Hematopoietic multipotent progenitor cell treated with erythropoietin and hydrocortisone succinate and interleukin-3 and kit ligand, for 4 days (in vitro differentiated cells): ENCODE measurements around the gene FGF7.
A peak's percentile ranks its signal among the peaks of the same experiment; 100 is the strongest.
"Not testable (repeated sequence)": the region's sequence is repeated elsewhere in the genome, so short reads cannot be mapped to it uniquely, and the experiment has no call there.

Source experiments
- DNase-seq: peaks from one replicate; pipeline ENCODE4 v3.0.0-alpha.2; 2015

FGF7 gene

DNA sequence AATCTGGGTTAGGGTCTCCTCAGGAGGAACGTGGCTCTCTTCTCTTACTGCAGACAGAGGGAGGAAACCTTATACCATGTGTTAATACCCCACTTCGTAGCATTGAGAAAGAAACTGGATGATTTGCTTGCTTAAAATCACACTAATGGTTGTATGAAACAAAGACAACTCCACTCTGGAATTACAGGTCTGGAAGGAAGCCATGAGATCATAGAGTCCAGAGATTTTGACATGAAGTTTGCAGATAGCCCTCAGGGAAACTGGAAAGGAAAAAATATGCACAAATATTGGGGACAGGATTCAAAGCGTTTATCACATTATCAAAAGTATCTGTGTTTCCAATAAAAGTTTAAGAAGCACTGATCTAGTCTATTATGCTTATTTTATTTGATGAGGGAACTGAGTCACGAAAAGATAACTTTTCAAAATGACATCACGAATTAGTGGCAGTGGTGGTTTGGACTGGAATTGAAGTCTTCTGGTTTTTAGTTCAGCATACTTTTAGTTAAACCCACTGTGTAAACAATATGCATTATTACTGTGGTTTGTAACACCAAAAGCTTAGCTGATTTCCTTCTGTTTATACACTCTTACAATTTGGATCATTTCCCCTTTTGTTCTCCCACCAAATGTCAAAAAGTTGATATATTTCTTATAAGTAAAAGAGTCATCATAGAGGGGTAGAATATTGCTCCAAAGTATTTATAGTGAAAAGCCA, 16.8 kb downstream of the FGF7 start:
- DNase-seq = peak; percentile 31

DNA sequence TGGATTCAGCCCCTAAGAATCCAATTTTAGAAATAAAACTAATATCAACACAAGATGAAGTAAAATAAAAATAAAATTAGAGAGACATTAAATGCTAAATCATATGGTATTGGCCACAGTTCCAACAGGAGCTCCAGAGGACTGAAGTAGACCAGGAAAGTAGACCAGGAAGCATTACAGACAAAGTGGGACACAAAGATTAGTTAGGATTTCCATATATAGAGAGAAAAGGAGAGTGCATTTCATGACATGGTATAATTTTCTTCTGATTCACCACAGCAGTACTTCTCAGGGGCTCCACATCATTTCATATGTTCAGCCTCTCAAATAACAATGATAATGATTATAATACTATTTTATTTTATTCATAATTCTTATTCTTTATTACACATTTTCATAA, 18.3 kb downstream of the FGF7 start:
- DNase-seq = no peak

DNA sequence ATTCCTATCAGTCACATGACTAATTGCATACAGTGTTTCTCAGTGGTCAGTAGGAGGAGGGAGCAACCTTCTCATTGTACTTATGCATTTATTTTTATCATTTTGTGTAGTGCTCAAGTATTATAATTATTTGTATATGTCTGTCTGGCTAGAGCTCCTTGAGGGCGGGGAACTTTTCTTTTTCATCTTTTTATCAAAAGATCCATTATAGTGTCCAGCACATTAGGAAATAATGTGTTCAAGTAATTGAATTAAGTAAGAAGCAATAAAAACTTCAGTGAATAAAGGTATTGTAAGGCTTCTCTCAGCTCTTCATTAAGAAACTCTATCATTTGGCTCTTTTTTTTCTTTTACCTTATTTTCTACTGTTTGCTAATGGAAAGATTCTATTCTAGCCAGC, 18.8 kb downstream of the FGF7 start:
- DNase-seq = no peak

DNA sequence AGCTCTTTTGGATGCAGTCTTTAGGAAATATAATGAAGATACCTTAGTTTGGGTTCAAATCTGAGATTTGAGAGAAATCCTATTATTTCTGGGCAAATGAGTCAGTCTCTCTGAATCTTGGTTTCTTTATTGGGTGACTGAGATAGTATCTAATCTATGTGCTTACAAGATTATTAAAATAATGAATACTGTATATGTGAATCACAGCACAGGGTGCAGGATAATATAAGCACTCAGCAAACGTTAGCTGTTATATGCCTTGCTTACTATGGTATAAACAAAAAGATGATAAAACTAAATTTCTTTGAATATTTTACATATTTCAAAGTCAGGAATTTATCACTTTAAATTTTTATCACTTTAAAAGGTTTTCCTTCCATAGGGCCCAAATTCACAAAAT, 29.6 kb downstream of the FGF7 start:
- DNase-seq = no peak

DNA sequence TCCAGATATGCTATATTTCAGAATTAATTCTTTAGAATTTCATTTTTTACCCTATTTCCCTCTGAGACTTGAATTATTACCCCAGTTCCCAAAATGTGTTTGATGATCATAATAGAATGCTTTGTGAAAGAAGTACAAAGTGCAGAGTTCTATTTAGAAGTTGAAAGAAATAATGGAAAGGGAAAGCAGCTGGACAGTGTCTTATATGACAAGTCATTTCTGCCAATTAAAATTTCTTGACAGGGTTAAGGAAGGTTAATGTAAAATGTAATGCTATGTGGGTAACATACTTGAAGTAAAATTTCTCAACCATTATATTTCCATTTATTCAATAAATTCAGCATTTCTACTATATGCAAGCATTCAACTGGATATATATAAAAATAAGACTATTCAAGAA, 33.1 kb downstream of the FGF7 start:
- no peak for DNase-seq

DNA sequence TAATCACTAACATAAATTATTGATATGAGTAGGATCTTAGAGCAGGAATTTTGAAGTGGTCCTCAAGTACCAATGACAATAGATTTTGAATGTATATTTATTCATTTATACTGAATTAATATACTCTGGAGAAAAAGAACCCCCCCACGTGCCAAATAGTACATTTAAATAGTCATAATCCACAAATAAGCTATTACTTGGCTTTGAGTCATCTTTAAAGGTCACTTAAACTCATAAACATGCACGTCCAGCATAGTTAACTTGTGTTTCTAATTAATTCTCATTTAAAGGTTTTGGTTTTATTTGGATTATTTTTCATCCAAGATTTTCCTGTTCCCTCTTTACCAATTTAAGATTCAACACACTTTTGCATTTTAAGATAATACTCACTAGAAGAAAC, 35.1 kb downstream of the FGF7 start:
- DNase-seq = no peak

DNA sequence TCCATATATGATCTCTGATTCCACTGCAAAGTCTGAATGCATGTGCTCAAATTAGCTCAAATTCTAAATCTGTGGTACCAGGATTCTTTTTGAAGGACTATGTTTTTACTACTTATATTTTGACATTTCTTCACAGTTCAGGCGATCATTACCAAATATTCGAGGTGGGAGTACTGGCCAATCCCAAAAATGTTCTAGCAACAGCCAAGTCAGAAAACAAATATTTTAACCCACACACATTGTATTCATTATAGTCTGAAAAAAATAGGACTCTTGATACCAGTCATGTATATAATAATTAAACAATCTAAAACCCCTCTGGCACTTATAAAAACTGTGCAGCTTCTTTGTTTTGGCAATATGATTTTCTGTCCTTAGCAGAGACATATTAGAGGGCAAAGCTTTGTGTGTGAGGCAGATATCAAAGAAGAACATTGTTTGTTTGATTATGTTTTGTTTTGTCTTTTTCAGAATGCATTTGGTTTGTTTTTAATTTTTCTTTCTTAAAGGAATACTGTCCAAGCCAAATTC, 37.4 kb downstream of the FGF7 start:
- no peak for DNase-seq

DNA sequence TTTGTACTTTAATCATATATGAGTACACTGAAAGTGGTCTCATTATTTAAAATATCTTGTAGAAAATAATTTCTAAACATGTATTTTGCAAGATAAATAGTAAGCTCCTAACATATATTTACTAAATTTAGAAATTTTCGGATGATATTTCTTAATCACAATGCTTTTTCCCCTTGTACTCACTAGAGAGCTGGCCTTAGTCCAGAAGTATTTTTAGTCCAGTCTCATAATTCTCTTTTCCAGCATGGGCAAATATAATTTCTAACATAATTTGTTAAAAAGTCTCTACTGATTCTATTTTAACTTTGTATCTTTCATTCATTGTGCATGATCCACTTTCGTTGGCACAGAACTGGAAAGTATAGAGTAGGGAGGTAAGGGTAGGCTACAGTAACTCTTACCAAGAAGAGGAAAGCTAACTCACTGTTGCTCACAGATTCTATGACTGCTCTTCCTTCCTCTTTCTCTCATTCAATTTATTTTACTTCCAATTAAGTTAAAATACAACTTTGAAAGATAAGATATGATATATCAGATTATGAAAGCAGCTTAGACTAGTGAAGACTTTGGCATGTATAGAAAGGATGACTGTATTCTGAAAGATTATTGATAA, 39.3 kb downstream of the FGF7 start:
- DNase-seq = peak; percentile 46

DNA sequence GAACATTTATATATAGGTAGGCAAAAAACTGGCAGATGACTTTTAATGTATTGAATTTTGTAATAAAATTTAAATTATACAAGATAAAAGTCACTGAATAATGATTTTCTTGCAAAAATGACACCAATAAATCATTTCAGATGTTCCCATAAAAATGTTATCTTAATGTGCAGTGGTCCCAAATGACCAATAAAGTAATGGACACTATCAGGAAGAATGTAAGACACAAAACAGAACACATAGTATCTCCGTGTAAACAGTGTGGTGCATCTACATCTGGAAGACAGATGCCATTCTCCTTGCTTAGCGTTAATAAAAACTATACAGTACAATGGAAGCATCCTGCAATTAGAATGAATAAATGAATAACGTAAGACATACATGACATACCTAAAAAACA, 41.5 kb downstream of the FGF7 start:
- no peak for DNase-seq

DNA sequence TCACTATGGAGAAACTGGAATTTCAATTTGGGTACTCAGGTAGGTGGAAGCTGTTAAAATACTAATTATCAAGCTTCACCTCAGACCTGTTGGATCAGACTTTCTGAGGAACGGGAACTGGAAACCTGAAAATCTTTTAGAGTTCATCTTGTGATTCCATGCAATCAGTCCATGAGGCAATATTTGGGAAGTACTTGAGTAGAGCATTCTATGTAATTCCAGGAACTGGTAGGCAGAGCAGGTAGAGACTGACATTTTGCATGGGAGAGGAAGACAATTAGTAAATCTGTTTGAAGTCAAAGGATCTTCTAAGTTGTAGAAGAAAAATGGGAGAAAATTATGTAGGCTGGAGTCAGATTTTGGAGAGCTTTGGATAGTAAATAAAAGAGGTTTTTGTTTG, 43.1 kb downstream of the FGF7 start:
- no peak for DNase-seq

DNA sequence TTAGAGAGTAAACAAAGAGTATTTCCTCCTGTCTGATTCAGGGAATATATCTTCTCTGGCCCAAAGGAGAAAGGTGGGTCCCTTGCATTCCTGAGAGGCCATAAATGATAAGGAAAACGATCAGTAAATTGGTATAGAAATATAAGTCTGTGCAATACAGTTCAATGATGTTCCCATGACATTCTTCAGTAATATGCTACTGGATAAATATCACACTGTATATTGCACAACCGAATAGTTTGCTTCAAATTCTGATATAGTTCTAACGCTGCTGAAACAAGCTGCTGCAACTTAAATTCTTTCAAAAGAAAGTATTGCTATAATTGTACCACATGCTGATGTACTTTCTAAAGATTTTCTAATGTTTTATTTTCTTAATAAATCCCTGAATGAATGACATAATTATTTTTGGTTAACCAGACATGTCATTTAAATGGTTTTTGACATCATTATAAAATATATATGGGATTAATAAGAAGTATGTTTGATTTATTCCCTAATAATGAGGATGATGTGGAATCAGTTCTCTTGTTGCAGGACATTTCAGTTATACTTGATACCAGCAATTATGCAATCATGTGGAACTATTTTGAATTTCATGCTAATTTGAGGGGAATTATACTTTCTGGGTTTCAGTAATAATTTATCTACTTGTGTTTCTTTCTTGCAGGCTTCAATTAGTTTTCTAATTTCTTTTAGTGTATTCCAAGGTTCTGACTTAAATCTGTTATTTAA, 44.9 kb downstream of the FGF7 start:
- no peak for DNase-seq

DNA sequence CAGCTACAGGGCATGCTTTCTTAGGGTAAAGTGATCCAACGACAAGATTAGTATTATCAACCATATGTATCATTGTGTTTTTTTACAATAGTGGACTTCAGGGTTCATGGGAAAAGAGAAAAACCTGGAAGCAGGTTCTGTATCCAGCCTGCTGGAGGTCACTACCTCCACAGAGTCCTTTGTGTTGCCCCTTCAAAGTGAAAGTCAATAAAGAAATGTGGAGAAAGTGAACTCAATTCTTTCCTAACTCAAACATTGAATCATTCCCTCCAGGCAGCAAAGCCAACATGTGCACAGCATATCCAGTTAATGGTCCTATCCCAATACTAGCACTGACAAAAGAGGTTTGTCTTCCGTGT, 45.4 kb downstream of the FGF7 start:
- DNase-seq = no peak

DNA sequence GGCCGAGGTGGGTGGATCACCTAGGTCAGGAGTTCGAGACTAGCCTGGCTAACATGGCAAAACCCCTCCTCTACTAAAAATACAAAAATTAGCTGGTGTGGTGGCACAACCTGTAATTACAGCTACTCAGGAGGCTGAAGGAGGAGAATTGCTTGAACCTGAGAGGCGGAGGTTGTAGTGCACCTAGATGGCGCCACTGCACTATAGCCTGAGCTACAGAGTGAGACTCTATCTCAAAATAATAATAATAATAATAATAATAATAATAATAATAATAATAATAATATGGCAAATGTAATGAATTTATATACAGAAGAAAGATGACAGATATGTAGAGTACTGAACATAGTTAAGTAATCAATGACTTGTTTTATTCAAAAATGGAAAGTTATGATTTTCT, 48.2 kb downstream of the FGF7 start:
- peak; percentile 58 for DNase-seq

DNA sequence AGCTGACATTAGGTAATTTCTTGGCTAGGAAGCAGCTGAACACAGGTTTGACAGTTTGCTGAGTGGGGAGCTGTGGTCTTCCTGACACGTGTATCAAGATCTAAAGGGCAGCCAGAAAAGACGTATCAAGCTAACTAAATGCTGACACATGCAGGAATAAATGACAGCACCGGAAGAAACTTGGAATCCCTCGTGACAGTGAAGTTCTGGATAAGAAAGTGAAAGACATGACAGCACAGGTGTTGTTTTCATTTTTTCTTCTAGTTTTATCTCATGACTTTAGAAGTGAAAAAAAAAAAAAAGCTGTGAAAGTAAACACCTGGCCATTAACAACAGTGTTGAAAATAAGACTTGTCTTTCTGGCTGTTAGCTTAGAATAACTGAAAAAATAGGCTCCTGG, 48.7 kb downstream of the FGF7 start:
- peak; percentile 28 for DNase-seq

DNA sequence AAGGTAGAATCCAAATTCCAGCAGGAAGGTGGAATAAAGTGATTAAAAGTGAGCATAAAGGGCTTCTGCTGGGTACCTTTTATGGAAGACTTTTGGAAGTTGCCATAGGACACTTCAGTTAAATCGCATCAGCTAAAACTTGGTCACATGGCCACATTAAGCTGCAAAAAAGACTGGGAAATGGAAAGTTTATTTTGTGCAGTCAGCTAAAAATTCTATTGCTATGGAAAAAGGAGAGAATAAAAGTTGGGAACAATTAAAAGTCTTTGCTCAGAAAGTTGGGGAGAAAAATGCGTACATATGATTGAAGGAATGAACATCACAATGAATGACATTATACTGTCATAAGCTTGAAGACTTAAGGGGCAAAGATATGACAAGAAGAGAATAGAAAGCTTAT, 49.3 kb downstream of the FGF7 start:
- DNase-seq = no peak

DNA sequence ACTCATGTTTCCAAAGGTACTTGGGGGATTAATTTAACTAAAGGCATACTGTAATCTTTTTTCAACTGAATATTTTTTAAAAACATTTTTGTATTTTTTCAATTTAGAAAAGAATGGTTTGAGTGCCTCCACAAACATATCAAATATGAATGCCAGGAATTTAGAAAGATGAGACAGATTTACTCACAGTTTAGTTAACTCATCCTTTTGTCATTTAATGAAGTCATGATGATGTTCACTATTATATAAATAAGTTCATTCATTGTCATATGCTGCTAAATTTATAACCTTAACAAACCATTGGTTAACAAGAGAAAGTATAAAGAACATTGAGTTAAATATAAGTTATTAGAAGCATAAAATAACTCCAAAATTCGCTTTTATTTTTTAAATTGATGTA, 50.0 kb downstream of the FGF7 start:
- DNase-seq = no peak

DNA sequence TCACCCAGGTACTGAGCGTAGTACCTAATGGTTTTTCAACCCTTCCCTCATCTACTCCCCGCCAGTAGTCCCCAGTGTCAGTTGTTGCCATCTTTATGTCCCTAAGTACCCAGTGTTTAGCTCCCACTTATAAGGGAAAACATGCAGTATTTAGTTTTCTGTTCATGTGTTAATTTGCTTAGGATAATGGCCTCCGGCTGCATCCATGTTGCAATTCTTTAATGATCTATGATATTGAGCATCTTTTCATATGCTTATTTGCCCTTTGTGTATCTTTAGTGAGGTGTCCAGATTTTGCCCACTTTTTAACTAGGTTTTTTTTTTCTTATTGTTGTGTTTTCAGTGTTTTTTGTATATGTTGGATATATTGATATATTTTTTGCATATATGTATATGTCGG, 55.0 kb downstream of the FGF7 start:
- not testable (repeated sequence) for DNase-seq

DNA sequence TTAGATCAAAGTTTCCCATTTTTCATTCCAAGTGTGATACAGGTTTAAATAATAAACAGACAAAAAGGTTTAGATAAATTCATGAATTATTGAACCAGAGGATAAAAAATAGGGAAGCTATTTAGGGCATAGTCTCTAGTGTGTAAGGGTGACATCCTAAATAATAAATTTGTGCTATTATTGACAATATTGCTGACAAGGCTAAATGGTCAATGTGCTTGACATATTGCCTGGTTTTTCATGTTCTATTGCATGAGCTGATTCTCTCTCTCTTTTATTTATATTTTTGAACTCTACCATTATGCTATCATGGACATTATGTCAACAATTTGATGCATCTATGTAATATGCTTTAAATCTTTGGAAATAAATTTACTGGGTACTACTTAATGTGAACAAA, 55.9 kb downstream of the FGF7 start:
- not testable (repeated sequence) for DNase-seq

DNA sequence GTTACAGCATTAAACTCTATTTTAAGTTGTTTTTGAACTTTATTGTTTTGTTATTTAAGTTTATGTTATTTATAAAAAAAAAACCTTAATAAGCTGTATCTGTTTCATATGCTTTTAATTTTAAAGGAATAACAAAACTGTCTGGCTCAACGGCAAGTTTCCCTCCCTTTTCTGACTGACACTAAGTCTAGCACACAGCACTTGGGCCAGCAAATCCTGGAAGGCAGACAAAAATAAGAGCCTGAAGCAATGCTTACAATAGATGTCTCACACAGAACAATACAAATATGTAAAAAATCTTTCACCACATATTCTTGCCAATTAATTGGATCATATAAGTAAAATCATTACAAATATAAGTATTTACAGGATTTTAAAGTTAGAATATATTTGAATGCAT, 62.4 kb downstream of the FGF7 start:
- not testable (repeated sequence) for DNase-seq

DNA sequence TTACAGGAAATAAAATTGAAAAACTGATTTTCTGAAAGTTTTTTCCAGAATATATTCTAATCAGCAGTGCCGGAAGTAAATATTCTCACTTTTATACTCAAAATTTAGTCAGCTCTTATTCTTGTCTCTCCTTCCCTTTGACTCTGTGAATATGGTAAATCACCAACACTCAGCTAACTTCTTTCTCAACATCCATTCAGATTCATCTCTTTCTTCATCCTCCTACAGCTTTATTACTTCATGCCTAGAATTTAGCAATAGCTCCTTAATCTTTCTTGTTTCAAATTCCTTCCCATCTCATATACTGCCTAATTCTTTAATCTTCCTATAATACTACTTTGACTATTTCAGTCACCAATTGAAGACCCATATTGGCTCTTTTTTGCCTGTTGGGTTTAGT, 67.9 kb downstream of the FGF7 start:
- DNase-seq = no peak

DNA sequence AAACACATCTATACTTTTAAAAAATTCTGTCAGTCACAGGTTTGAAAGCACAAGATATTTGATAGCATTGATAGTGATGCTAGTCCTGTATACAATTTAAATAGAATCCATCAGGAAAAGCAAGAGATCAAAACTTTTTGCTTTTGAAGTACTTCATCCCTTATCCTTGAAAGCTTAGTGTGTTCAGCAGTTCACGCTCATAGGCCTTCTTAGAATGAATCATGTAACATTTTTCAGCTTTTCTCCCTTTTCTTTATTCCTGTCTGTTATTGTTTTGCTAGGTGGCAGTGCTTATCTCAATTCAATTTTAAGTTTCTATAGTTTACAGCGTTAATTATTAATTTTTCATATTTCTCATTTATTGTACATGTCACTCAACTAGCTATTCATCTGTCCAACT, 69.1 kb downstream of the FGF7 start:
- DNase-seq = no peak

DNA sequence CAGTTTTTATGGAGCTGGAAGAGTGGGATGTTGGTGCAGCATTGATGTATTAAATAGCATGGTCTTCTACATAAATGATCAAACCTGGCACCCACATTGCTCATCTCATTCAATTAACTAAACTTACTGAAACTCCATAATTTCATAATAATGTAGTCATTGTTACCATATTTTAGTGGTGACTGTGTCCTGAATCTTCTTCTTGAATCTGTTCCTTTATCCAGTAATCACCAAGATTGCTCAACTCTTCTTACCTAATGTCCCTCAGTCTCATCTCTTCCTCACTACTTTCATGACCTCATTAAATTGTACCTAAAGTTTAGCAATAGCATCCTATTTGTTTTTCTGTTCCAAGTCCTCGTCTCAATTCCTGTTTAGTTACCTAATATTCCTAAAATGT, 69.8 kb downstream of the FGF7 start:
- DNase-seq = peak; percentile 18

DNA sequence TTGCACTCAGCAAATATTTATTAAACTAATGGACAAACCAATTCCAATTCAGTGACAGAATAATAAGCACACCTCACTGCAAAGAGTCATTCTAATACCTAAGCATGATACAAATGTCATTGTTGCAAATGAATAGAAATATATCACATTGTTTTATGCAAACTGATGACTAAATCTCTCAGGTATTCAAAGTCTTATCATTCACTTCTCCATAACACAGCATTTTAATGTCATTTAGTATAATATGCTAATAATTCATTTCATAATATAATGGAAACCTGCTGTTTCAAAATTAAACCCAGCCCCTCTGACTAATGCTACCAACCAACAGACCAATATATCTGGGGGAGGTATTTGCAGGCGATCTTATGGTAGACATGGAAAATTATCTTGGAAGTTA, 71.8 kb downstream of the FGF7 start:
- no peak for DNase-seq
